ENCODE results near the gene SULT1A2.
"Not testable (repeated sequence)": the region's sequence is repeated elsewhere in the genome, so short reads cannot be mapped to it uniquely, and the experiment has no call there.

The SULT1A2 gene

GRCh38 chr16:28589930-28590329 is 6.9 kb downstream of the SULT1A2 start:
- DNase-seq = no peak

GRCh38 chr16:28589069-28589468 is 7.8 kb downstream of the SULT1A2 start:
- DNase-seq = no peak

GRCh38 chr16:28587386-28587785 is 9.5 kb downstream of the SULT1A2 start:
- peak in 1 of 2 experiments; percentile 12 for DNase-seq

GRCh38 chr16:28586466-28586865 is 10.4 kb downstream of the SULT1A2 start:
- no peak for DNase-seq

GRCh38 chr16:28585674-28586073 is 11.2 kb downstream of the SULT1A2 start:
- DNase-seq = no peak

GRCh38 chr16:28580726-28581315 is 16.0 kb downstream of the SULT1A2 start:
- no peak for DNase-seq

GRCh38 chr16:28575446-28576109 is 21.3 kb downstream of the SULT1A2 start:
- DNase-seq = no peak

- no peak for DNase-seq
Observed at GRCh38 chr16:28574925-28575324, 21.9 kb downstream of the SULT1A2 start.

GRCh38 chr16:28573738-28574718 is 22.8 kb downstream of the SULT1A2 start:
- DNase-seq = no peak

GRCh38 chr16:28572696-28573510 is 23.9 kb downstream of the SULT1A2 start:
- DNase-seq = no peak

- DNase-seq = no peak
Observed at GRCh38 chr16:28569968-28570752, 26.7 kb downstream of the SULT1A2 start.

GRCh38 chr16:28569021-28569420 is 27.8 kb downstream of the SULT1A2 start:
- no peak for DNase-seq

- DNase-seq = no peak
Observed at GRCh38 chr16:28567292-28567691, 29.6 kb downstream of the SULT1A2 start.

- not testable (repeated sequence) for DNase-seq
Observed at GRCh38 chr16:28566233-28566925, 30.5 kb downstream of the SULT1A2 start.

GRCh38 chr16:28563218-28563617 is 33.6 kb downstream of the SULT1A2 start:
- no peak for DNase-seq

GRCh38 chr16:28562199-28562598 is 34.7 kb downstream of the SULT1A2 start:
- DNase-seq = no peak

- no peak for DNase-seq
Observed at GRCh38 chr16:28561557-28562187, 35.2 kb downstream of the SULT1A2 start.

GRCh38 chr16:28558456-28558855 is 38.4 kb downstream of the SULT1A2 start:
- DNase-seq = no peak

- DNase-seq = no peak
Observed at GRCh38 chr16:28556914-28557320, 39.9 kb downstream of the SULT1A2 start.

- DNase-seq = no peak
Observed at GRCh38 chr16:28555561-28555960, 41.3 kb downstream of the SULT1A2 start.
